Prostate gland (tissue), 2 donors: Measurements from ENCODE around the gene KCNK5. TPM values are rescaled to one million over a fixed set of nuclear protein-coding genes. Genes with fewer than 3 reads are reported as not detected.

Experiments
- DNase-seq: peaks from one replicate; pipeline ENCODE4 v3.0.0-alpha.2; 2019; ENCODE audit warnings: low spot score
- H3K27ac ChIP-seq, 2 donors: fragments of 200-600 bp; sonication (generic); 2 replicates each; pipeline ENCODE4 v1.5.1; 2017 to 2019
- H3K27me3 ChIP-seq: fragments of 200-600 bp; sonication (generic); replicated peaks from 2 replicates; pipeline ENCODE4 v1.5.1; 2019; ENCODE audit not compliant: insufficient read depth
- H3K36me3 ChIP-seq, 2 donors: fragments of 200-600 bp; sonication (generic); 1 replicate in 1 of 2; 2 replicates in 1 of 2; pipeline versions ENCODE4 v1.5.1 to v1.8.1; 2017 to 2019
- H3K4me1 ChIP-seq: fragments of 200-600 bp; sonication (generic); replicated peaks from 2 replicates; pipeline ENCODE4 v1.5.1; 2019
- H3K4me3 ChIP-seq, 2 donors: fragments of 200-600 bp; sonication (generic); 2 replicates each; pipeline ENCODE4 v1.5.1; 2017 to 2019
- H3K9me3 ChIP-seq: fragments of 200-600 bp; sonication (generic); 2 replicates; pipeline ENCODE4 v1.5.1; 2017
- CTCF ChIP-seq, 4 experiments: fragments of 200-600 bp in 2 of 4; fragments of 450-650 bp in 2 of 4; sonication (generic) in 2 of 4; IDR thresholded peaks; 1 replicate in 3 of 4; 2 replicates in 1 of 4; pipeline ENCODE4 v1.5.1; 2016 to 2019; ENCODE audit warnings: antibody characterized with exemption in 4 of 4, mild to moderate bottlenecking in 2 of 4, moderate library complexity in 2 of 4
- POLR2A ChIP-seq: fragments of 450-650 bp; IDR thresholded peaks from one replicate; pipeline ENCODE4 v1.6.1; 2016; ENCODE audit warnings: antibody characterized with exemption, mild to moderate bottlenecking
- POLR2AphosphoS5 ChIP-seq: sonication (generic); formaldehyde crosslinking; IDR thresholded peaks from one replicate; pipeline ENCODE4 v1.6.1; 2017; ENCODE audit warnings: antibody characterized with exemption
- WGBS: methylation state at CpG from one replicate; pipeline ENCODE4 v1.1.5; 2018; 5-methylcytosine and 5-hydroxymethylcytosine counted together
- intact Hi-C: fragments of 100-400 bp; cut with DNase I; formaldehyde crosslinking; loops from one replicate; pipeline ENCODE4 v1.14.2; 2022
- total RNA-seq, 2 donors: library from RNA; depleted of rRNA; stranded (reverse); fragments of >200 nt; gene quantifications; one replicate each; pipeline ENCODE4 v1.1.0, GENCODE V29; 2016

KCNK5 gene
- total RNA-seq, 2 donors from 2014 or later = 1.8 to 2.7 TPM

GRCh38 chr6:39166189-39166911, 62.9 kb downstream of the KCNK5 start:
- TF ChIP-seq CTCF (IDR thresholded peaks at IDR 0.05) (peak; percentile 72 to 93 (median 88)), POLR2AphosphoS5 (peak; percentile 7), POLR2A (no peak)
- intact Hi-C loops = loop anchor here (1.0 kb wide), 1 partner anchor 137 kb away; no protein-coding TSS in a partner anchor

GRCh38 chr6:39157511-39157910, 71.8 kb downstream of the KCNK5 start:
- Histone ChIP-seq H3K27me3 (no peaks in the 10 kb centered on the region), H3K4me1 (no peaks in the 10 kb centered on the region), H3K36me3 (no peaks in the 10 kb centered on the region), H3K9me3 (no peaks in the 10 kb centered on the region), H3K4me3 (no peak overlapping the region), H3K27ac (no peak overlapping the region)
- intact Hi-C loops = no loop called here
- no peak for TF ChIP-seq CTCF (IDR thresholded peaks at IDR 0.05)
- no peak for TF ChIP-seq POLR2A
- TF ChIP-seq POLR2AphosphoS5 = no peak
- DNase-seq = no peak
- WGBS = 60% methylated on average over 3 of the region's 3 CpGs

More at GRCh38 chr6:39166189-39166911, 62.9 kb downstream of the KCNK5 start:
- H3K27me3 ChIP-seq = no peaks in the 10 kb centered on the region
- WGBS = 32% methylated on average over 20 of the region's 20 CpGs
- H3K9me3 ChIP-seq = no peaks in the 10 kb centered on the region
- DNase-seq = peak; percentile 63
- no peaks in the 10 kb centered on the region for H3K4me1 ChIP-seq
- H3K27ac ChIP-seq = no peak overlapping the region
- no peak overlapping the region for H3K4me3 ChIP-seq
- H3K36me3 ChIP-seq = no peaks in the 10 kb centered on the region

- Histone ChIP-seq H3K4me3 (no peak overlapping the region), H3K27ac (no peak overlapping the region), H3K9me3 (no peaks in the 10 kb centered on the region), H3K36me3 (no peaks in the 10 kb centered on the region), H3K27me3 (no peaks in the 10 kb centered on the region), H3K4me1 (no peaks in the 10 kb centered on the region)
- no peak for DNase-seq
- TF ChIP-seq POLR2A (no peak), POLR2AphosphoS5 (no peak), CTCF (IDR thresholded peaks at IDR 0.05) (no peak)
- WGBS = 62% methylated on average over 3 of the region's 3 CpGs
- intact Hi-C loops = no loop called here
These were observed 72.5 kb downstream of the KCNK5 start for GRCh38 chr6:39156801-39157200.

- 87% methylated on average over 4 of the region's 4 CpGs for WGBS
- Histone ChIP-seq H3K4me3 (no peak overlapping the region), H3K4me1 (no peaks in the 10 kb centered on the region), H3K9me3 (no peaks in the 10 kb centered on the region), H3K27me3 (no peaks in the 10 kb centered on the region), H3K27ac (no peak overlapping the region), H3K36me3 (no peaks in the 10 kb centered on the region)
- TF ChIP-seq CTCF (IDR thresholded peaks at IDR 0.05) (no peak), POLR2AphosphoS5 (no peak), POLR2A (no peak)
- intact Hi-C loops = no loop called here
- no peak for DNase-seq
These were observed 74.6 kb downstream of the KCNK5 start for GRCh38 chr6:39154705-39155104.
